ENCODE data around the gene COPG1.
A peak's percentile ranks its signal among the peaks of the same experiment; 100 is the strongest.

COPG1 gene

GRCh38 chr3:129278966-129279906 is 29.8 kb downstream of the COPG1 start:
- peak; percentile 33 to 35 for DNase-seq (ENCODE audit: low read depth in 2 of 2)

- no peak for DNase-seq (ENCODE audit: low read depth in 2 of 2)
These were observed 30.8 kb downstream of the COPG1 start for GRCh38 chr3:129280183-129280582.

GRCh38 chr3:129281726-129282125 is 32.3 kb downstream of the COPG1 start:
- no peak for DNase-seq (ENCODE audit: low read depth in 2 of 2)

GRCh38 chr3:129282727-129283327 is 33.4 kb downstream of the COPG1 start:
- peak in 1 of 2 donors; percentile 5 for DNase-seq (ENCODE audit: low read depth in 2 of 2)

GRCh38 chr3:129286081-129286480 is 36.7 kb downstream of the COPG1 start:
- DNase-seq (ENCODE audit: low read depth in 2 of 2), result no peak

GRCh38 chr3:129288446-129288845 is 39.0 kb downstream of the COPG1 start:
- no peak for DNase-seq (ENCODE audit: low read depth in 2 of 2)

GRCh38 chr3:129289201-129289921 is 40.0 kb downstream of the COPG1 start:
- DNase-seq (ENCODE audit: low read depth in 2 of 2), result no peak

GRCh38 chr3:129291236-129291886 is 42.0 kb downstream of the COPG1 start:
- no peak for DNase-seq (ENCODE audit: low read depth in 2 of 2)

- no peak for DNase-seq (ENCODE audit: low read depth in 2 of 2)
These were observed 45.9 kb downstream of the COPG1 start for GRCh38 chr3:129295286-129295685.

GRCh38 chr3:129304146-129304961 is 54.9 kb downstream of the COPG1 start:
- DNase-seq (ENCODE audit: low read depth in 2 of 2), result no peak

- DNase-seq (ENCODE audit: low read depth in 2 of 2), result no peak
These were observed 55.5 kb downstream of the COPG1 start for GRCh38 chr3:129304962-129305222.

GRCh38 chr3:129305592-129306091 is 56.2 kb downstream of the COPG1 start:
- no peak for DNase-seq (ENCODE audit: low read depth in 2 of 2)

GRCh38 chr3:129308636-129309035 is 59.2 kb downstream of the COPG1 start:
- no peak for DNase-seq (ENCODE audit: low read depth in 2 of 2)

GRCh38 chr3:129310111-129311011 is 61.0 kb downstream of the COPG1 start:
- DNase-seq (ENCODE audit: low read depth in 2 of 2), result no peak

- DNase-seq (ENCODE audit: low read depth in 2 of 2), result no peak
These were observed 61.9 kb downstream of the COPG1 start for GRCh38 chr3:129311054-129311902.

GRCh38 chr3:129312021-129312639 is 62.7 kb downstream of the COPG1 start:
- no peak for DNase-seq (ENCODE audit: low read depth in 2 of 2)

- no peak for DNase-seq (ENCODE audit: low read depth in 2 of 2)
These were observed 63.4 kb downstream of the COPG1 start for GRCh38 chr3:129312671-129313414.

- no peak for DNase-seq (ENCODE audit: low read depth in 2 of 2)
These were observed 63.9 kb downstream of the COPG1 start for GRCh38 chr3:129313415-129313664.
